AG04450 (cell line): ENCODE data around the gene USH2A. TPM values are rescaled to one million over a fixed set of nuclear protein-coding genes. Genes with fewer than 3 reads are reported as not detected.

Source experiments
- CTCF ChIA-PET: fragments of 300-600, 350-600 bp; formaldehyde crosslinking; extraction: SDS; loops from one replicate; lab custom pipeline; 2022; ENCODE audit warnings: antibody characterized with exemption, inconsistent platforms; lab: Charles Lee
- POLR2A ChIA-PET: fragments of 350-600 bp; formaldehyde crosslinking; extraction: SDS; loops from one replicate; lab custom pipeline; 2021; ENCODE audit warnings: antibody characterized with exemption, inconsistent platforms; lab: Yijun Ruan, JAX
- DNase-seq: peaks from one replicate; pipeline ENCODE4 v3.0.0-alpha.2; 2011; ENCODE audit warnings: low read depth, low spot score
- H3K27ac ChIP-seq: one replicate; pipeline ENCODE4 v1.5.1; 2012; ENCODE audit warnings: low read depth, low read length, control low read depth
- H3K27me3 ChIP-seq: one replicate; pipeline ENCODE4 v1.6.0; 2012; ENCODE audit warnings: low read length; ENCODE audit not compliant: control insufficient read depth, insufficient read depth
- H3K4me3 ChIP-seq: 2 replicates; pipeline ENCODE4 v1.5.1; 2011; ENCODE audit warnings: mild to moderate bottlenecking, low read depth, low read length, control low read depth
- H3K9me3 ChIP-seq: 2 replicates; pipeline ENCODE4 v1.5.1; 2012; ENCODE audit warnings: low read length; ENCODE audit not compliant: control insufficient read depth, insufficient read depth
- polyA plus RNA-seq: library from polyadenylated mRNA; depleted of rRNA; stranded (reverse); fragments of >200 nt; gene quantifications from 2 replicates; pipeline ENCODE4 v1.2.3, GENCODE V29; 2011
- TF ChIP-seq, protein P1 (sequence below): IDR thresholded peaks from 2 replicates; pipeline ENCODE4 v1.5.1; 2011; ENCODE audit warnings: low read depth, low read length, control low read depth, inconsistent platforms

USH2A gene
- polyA plus RNA-seq, 1 experiment = 0.01 TPM

GRCh38 chr1:215890438-215890837, 532.8 kb downstream of the USH2A start:
- no peaks in the 10 kb centered on the region for H3K27me3 ChIP-seq
- no peak overlapping the region for H3K27ac ChIP-seq
- POLR2A ChIA-PET = no interaction called here
- no peak overlapping the region for H3K4me3 ChIP-seq
- H3K9me3 ChIP-seq = no peaks in the 10 kb centered on the region
- CTCF ChIA-PET = interaction anchor here (0.6 kb wide), 1 partner anchor 40 kb away, joined by 3 read pairs; no protein-coding TSS in a partner anchor
- no peak for DNase-seq
- TF ChIP-seq, protein P1, sequence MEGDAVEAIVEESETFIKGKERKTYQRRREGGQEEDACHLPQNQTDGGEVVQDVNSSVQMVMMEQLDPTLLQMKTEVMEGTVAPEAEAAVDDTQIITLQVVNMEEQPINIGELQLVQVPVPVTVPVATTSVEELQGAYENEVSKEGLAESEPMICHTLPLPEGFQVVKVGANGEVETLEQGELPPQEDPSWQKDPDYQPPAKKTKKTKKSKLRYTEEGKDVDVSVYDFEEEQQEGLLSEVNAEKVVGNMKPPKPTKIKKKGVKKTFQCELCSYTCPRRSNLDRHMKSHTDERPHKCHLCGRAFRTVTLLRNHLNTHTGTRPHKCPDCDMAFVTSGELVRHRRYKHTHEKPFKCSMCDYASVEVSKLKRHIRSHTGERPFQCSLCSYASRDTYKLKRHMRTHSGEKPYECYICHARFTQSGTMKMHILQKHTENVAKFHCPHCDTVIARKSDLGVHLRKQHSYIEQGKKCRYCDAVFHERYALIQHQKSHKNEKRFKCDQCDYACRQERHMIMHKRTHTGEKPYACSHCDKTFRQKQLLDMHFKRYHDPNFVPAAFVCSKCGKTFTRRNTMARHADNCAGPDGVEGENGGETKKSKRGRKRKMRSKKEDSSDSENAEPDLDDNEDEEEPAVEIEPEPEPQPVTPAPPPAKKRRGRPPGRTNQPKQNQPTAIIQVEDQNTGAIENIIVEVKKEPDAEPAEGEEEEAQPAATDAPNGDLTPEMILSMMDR = no peak

DNA sequence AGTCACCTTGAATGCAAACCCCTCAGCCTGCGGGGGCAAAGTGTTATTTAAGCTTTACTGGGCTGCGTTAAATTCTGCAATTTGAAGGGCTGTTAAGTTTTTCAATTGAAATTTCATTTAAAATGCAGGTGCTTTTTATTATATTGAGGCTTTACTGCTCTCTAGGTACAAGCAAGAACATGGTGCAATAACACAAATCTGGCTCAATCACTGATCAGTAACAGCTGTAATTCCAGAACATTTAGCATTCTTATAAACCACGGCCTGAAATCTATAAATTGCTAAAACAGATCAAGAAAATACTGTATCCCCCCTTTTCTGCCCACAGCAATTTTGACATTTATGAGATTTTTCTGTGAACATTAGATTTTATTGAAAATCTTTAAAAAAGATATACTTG, 533.4 kb downstream of the USH2A start:
- TF ChIP-seq, protein P1 = no peak
- ChIA-PET POLR2A (no interaction called here), CTCF (interaction anchor here (0.6 kb wide), 1 partner anchor 40 kb away, joined by 3 read pairs; no protein-coding TSS in a partner anchor)
- DNase-seq = no peak
- Histone ChIP-seq H3K4me3 (no peak overlapping the region), H3K9me3 (no peaks in the 10 kb centered on the region), H3K27ac (no peak overlapping the region), H3K27me3 (no peaks in the 10 kb centered on the region)

GRCh38 chr1:215888159-215888558, 535.1 kb downstream of the USH2A start:
- POLR2A ChIA-PET = no interaction called here
- no peaks in the 10 kb centered on the region for H3K9me3 ChIP-seq
- H3K4me3 ChIP-seq = no peak overlapping the region
- H3K27ac ChIP-seq = no peak overlapping the region
- no peaks in the 10 kb centered on the region for H3K27me3 ChIP-seq
- CTCF ChIA-PET = interaction anchor here (1.0 kb wide), 1 partner anchor 209 kb away, joined by 3 read pairs; no protein-coding TSS in a partner anchor
- DNase-seq = no peak
- TF ChIP-seq, protein P1 = no peak

- TF ChIP-seq, protein P1 = no peak
- CTCF ChIA-PET = interaction anchor here (1.0 kb wide), 1 partner anchor 208 kb away, joined by 3 read pairs; no protein-coding TSS in a partner anchor
- Histone ChIP-seq H3K9me3 (no peaks in the 10 kb centered on the region), H3K27ac (no peak overlapping the region), H3K27me3 (no peaks in the 10 kb centered on the region), H3K4me3 (no peak overlapping the region)
- no peak for DNase-seq
- POLR2A ChIA-PET = no interaction called here
Observed at GRCh38 chr1:215887627-215888026, 535.6 kb downstream of the USH2A start.

DNA sequence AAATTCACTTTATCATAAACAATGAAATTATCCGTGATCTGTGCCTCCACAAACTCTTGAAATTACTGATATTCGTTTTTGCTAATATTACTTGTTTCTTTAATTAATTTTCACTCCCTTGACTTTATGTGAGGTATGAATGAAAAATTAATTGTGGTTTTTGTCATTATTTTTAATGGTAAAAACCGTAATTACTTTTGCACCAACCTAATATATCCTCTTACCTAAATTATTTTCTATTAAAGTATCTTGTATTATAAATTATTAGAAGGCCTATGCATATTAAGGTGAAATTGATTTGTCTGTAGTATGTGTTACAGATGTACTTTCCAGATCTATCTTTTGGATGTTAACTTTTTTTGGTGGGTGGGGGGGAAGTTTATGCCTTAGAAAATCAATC, 540.2 kb downstream of the USH2A start:
- TF ChIP-seq, protein P1 = no peak
- POLR2A ChIA-PET = no interaction called here
- DNase-seq = no peak
- no peaks in the 10 kb centered on the region for H3K9me3 ChIP-seq
- no peak overlapping the region for H3K27ac ChIP-seq
- no peaks in the 10 kb centered on the region for H3K27me3 ChIP-seq
- CTCF ChIA-PET = no interaction called here
- H3K4me3 ChIP-seq = no peak overlapping the region
